ENCODE results near the gene ARSB. TPM values are rescaled to one million over a fixed set of nuclear protein-coding genes. Genes with fewer than 3 reads are reported as not detected.

Gene ARSB
- total RNA-seq, 2 experiments from 2014 or later: 10.5 to 11.1 TPM

DNA sequence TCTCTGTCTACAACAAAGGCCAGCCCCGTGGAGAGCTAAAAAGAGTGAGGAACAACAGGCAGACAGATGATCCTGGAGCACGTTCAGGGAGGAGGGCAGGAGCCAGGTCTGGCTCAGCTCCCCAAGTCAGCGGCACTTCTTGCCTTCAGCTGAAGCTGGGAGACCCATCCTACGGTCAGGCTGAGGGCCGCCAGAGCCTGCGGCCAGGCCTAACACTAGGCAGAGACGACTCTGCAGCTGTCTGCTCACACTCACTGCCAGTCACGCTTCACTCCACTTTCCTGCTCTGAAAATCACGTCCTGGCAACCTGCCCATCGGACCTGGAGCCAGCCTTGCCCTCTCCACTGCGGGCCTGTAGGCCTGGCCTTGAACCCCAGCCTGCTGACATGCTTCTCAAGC lies 175.7 kb downstream of the ARSB start:
- Mint-ChIP-seq H3K4me1 (no peaks in the 10 kb centered on the region), H3K9me3 (no peaks in the 10 kb centered on the region), H3K4me3 (no peak overlapping the region), H3K36me3 (ENCODE audit: low read depth) (peaks cover 3% of the 10 kb centered on the region), H3K27me3 (no peaks in the 10 kb centered on the region), H3K27ac (no peak overlapping the region)
- CTCF ChIA-PET: no interaction called here
- POLR2A ChIA-PET: no interaction called here
- no peak for DNase-seq

- DNase-seq: no peak
- H3K27ac Mint-ChIP-seq: no peak overlapping the region
- CTCF ChIA-PET: no interaction called here
- H3K9me3 Mint-ChIP-seq: no peaks in the 10 kb centered on the region
- no peak overlapping the region for H3K4me3 Mint-ChIP-seq
- POLR2A ChIA-PET: no interaction called here
- H3K4me1 Mint-ChIP-seq: no peaks in the 10 kb centered on the region
- no peaks in the 10 kb centered on the region for H3K27me3 Mint-ChIP-seq
- peaks cover 3% of the 10 kb centered on the region for H3K36me3 Mint-ChIP-seq (ENCODE audit: low read depth)
Observed at GRCh38 chr5:78808818-78809217, 176.3 kb downstream of the ARSB start.

DNA sequence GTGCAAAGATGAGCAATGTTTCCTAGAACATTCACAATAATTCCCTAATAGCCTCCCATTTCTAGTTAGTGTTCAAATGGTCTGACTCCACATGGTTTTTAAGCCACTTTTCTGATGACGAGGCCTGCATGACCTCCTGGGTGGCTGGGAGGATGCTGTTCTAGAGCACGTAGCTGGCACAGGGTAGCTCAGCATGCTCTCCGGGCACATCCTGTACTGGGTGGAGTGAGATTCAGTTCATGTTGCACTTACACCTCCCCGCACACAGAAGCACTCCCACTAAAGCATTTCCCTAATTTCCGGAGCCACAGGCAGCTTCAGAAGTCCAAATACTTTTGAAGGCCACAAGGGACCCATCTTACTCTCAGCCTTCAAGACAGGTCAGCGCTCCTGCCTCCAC lies 176.7 kb downstream of the ARSB start:
- H3K4me3 Mint-ChIP-seq: no peak overlapping the region
- no peaks in the 10 kb centered on the region for H3K4me1 Mint-ChIP-seq
- ChIA-PET CTCF (no interaction called here), POLR2A (no interaction called here)
- H3K36me3 Mint-ChIP-seq (ENCODE audit: low read depth): peaks cover 3% of the 10 kb centered on the region
- no peak overlapping the region for H3K27ac Mint-ChIP-seq
- no peaks in the 10 kb centered on the region for H3K27me3 Mint-ChIP-seq
- no peaks in the 10 kb centered on the region for H3K9me3 Mint-ChIP-seq
- no peak for DNase-seq

DNA sequence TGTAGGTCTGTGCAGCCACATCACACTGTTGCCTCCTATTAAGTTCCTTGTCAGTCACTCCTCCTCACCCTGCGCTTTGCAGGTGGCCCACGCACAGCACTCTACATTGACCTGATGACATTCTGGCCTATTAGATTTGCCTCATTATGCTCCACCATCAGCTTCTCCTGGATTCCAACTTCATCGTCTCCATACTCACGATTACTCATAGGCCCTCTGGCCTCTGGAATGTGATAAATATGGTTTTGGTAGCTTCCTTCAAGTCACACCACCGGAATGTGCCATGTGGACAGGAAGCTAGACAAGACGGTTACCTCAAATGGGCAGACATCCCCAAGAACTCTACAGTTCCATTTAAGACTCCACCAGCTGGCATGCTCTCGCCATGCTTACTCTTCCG lies 178.6 kb downstream of the ARSB start:
- H3K4me3 Mint-ChIP-seq: no peak overlapping the region
- peaks cover 3% of the 10 kb centered on the region for H3K9me3 Mint-ChIP-seq
- H3K36me3 Mint-ChIP-seq (ENCODE audit: low read depth): peaks cover 8% of the 10 kb centered on the region
- no peak for DNase-seq
- ChIA-PET POLR2A (no interaction called here), CTCF (no interaction called here)
- no peaks in the 10 kb centered on the region for H3K27me3 Mint-ChIP-seq
- H3K4me1 Mint-ChIP-seq: peaks cover 2% of the 10 kb centered on the region
- H3K27ac Mint-ChIP-seq: no peak overlapping the region

- no peaks in the 10 kb centered on the region for H3K27me3 Mint-ChIP-seq
- H3K4me3 Mint-ChIP-seq: no peak overlapping the region
- H3K4me1 Mint-ChIP-seq: peaks cover 2% of the 10 kb centered on the region
- no peak overlapping the region for H3K27ac Mint-ChIP-seq
- H3K36me3 Mint-ChIP-seq (ENCODE audit: low read depth): peaks cover 16% of the 10 kb centered on the region
- H3K9me3 Mint-ChIP-seq: peaks cover 8% of the 10 kb centered on the region
- DNase-seq: no peak
- ChIA-PET POLR2A (no interaction called here), CTCF (no interaction called here)
Observed at GRCh38 chr5:78805474-78806124, 179.5 kb downstream of the ARSB start.

- H3K4me1 Mint-ChIP-seq: peaks cover 2% of the 10 kb centered on the region
- H3K4me3 Mint-ChIP-seq: no peak overlapping the region
- ChIA-PET POLR2A (no interaction called here), CTCF (no interaction called here)
- H3K27ac Mint-ChIP-seq: no peak overlapping the region
- no peaks in the 10 kb centered on the region for H3K27me3 Mint-ChIP-seq
- H3K36me3 Mint-ChIP-seq (ENCODE audit: low read depth): peaks cover 17% of the 10 kb centered on the region
- H3K9me3 Mint-ChIP-seq: peaks cover 9% of the 10 kb centered on the region
- DNase-seq: no peak
Observed at GRCh38 chr5:78804995-78805394, 180.1 kb downstream of the ARSB start.

DNA sequence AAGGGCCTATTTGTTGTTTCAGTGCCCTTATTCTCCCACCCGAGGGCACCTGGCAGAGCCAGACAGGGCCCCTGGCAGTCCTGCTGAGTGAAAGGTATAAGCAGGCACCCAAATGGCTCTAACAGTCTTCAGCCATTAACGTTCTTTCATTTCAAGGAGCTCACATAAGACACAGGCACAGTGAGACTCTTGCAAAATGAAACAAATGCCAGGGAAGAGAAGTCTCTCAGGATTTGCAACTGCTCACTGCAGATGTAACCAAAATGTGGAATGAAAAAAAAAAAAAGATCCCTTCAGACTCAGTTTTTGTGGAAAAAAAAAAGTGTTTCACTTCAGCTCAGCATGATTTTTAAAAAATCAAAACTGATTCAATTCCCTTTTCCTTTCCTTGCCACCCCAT lies 181.2 kb downstream of the ARSB start:
- ChIA-PET CTCF (interaction anchor here (0.9 kb wide), 1 partner anchor 329 kb away, joined by 3 read pairs; no protein-coding TSS in a partner anchor), POLR2A (no interaction called here)
- peaks cover 23% of the 10 kb centered on the region for H3K36me3 Mint-ChIP-seq (ENCODE audit: low read depth)

GRCh38 chr5:78803353-78803752 lies 181.8 kb downstream of the ARSB start:
- Mint-ChIP-seq H3K27ac (no peak overlapping the region), H3K4me3 (no peak overlapping the region), H3K9me3 (peaks cover 9% of the 10 kb centered on the region), H3K4me1 (peaks cover 2% of the 10 kb centered on the region), H3K36me3 (ENCODE audit: low read depth) (peaks cover 23% of the 10 kb centered on the region), H3K27me3 (no peaks in the 10 kb centered on the region)
- DNase-seq: no peak
- ChIA-PET POLR2A (no interaction called here), CTCF (no interaction called here)

More for the DNA sequence above, 181.2 kb downstream of the ARSB start:
- H3K9me3 Mint-ChIP-seq: peaks cover 9% of the 10 kb centered on the region
- H3K4me3 Mint-ChIP-seq: no peak overlapping the region
- DNase-seq: no peak
- H3K27me3 Mint-ChIP-seq: no peaks in the 10 kb centered on the region
- H3K27ac Mint-ChIP-seq: no peak overlapping the region
- peaks cover 2% of the 10 kb centered on the region for H3K4me1 Mint-ChIP-seq

DNA sequence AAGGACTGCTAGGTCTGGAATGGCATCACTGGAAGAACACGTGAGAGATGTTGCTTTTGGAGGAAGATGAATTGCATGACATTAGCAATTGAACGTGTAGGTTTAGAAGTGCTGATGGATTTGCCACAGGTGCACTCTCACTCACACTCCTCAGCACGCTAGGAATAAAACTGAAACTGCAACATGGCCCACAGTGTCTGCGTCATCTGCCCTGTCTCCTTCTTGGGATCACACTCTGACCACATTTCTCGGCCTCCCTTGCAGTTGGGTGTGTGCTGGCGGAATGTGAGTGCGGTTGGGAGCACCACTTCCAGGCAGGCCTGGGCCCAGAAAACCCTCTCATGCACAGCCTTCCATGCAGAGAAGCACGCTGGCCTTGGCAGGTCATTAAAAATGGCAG lies 183.7 kb downstream of the ARSB start:
- H3K9me3 Mint-ChIP-seq: peaks cover 9% of the 10 kb centered on the region
- H3K4me1 Mint-ChIP-seq: peaks cover 6% of the 10 kb centered on the region
- no peaks in the 10 kb centered on the region for H3K27me3 Mint-ChIP-seq
- H3K4me3 Mint-ChIP-seq: no peak overlapping the region
- peak; percentile 18 for DNase-seq
- CTCF ChIA-PET: no interaction called here
- POLR2A ChIA-PET: no interaction called here
- no peak overlapping the region for H3K27ac Mint-ChIP-seq
- peaks cover 25% of the 10 kb centered on the region for H3K36me3 Mint-ChIP-seq (ENCODE audit: low read depth)

GRCh38 chr5:78799266-78800017 lies 185.7 kb downstream of the ARSB start:
- Mint-ChIP-seq H3K4me3 (no peak overlapping the region), H3K4me1 (peaks cover 15% of the 10 kb centered on the region), H3K9me3 (peaks cover 9% of the 10 kb centered on the region), H3K27ac (no peak overlapping the region), H3K27me3 (no peaks in the 10 kb centered on the region), H3K36me3 (ENCODE audit: low read depth) (peaks cover 25% of the 10 kb centered on the region)
- DNase-seq: no peak
- CTCF ChIA-PET: no interaction called here
- POLR2A ChIA-PET: no interaction called here

GRCh38 chr5:78798673-78799029 lies 186.5 kb downstream of the ARSB start:
- Mint-ChIP-seq H3K4me3 (no peak overlapping the region), H3K27ac (no peak overlapping the region), H3K4me1 (peaks cover 15% of the 10 kb centered on the region), H3K27me3 (no peaks in the 10 kb centered on the region), H3K36me3 (ENCODE audit: low read depth) (peaks cover 25% of the 10 kb centered on the region), H3K9me3 (peaks cover 9% of the 10 kb centered on the region)
- ChIA-PET POLR2A (no interaction called here), CTCF (no interaction called here)
- no peak for DNase-seq

- Mint-ChIP-seq H3K9me3 (peaks cover 9% of the 10 kb centered on the region), H3K4me3 (no peak overlapping the region), H3K4me1 (peaks cover 15% of the 10 kb centered on the region), H3K36me3 (ENCODE audit: low read depth) (peaks cover 25% of the 10 kb centered on the region), H3K27ac (no peak overlapping the region), H3K27me3 (no peaks in the 10 kb centered on the region)
- POLR2A ChIA-PET: no interaction called here
- no peak for DNase-seq
- CTCF ChIA-PET: no interaction called here
Observed at GRCh38 chr5:78797936-78798672, 187.0 kb downstream of the ARSB start.

DNA sequence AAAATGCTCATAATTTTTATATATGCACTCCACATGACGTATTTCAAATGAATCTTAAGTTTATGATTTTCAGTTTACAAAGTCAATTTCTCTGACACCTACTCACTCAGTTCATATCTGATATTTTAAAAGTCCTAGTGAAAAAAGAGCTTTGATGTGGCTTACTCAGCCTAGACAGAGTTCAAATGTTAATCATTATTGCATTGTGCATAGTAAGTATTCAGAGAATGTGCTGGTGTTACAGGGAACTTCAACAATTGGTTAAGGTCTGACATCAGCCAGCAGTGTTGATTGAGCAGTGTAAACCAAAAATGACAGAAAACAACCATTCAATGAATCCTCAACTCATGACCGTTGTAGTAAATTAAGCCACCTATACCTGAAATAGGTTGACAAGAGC lies 189.4 kb downstream of the ARSB start:
- no peak for DNase-seq
- POLR2A ChIA-PET: no interaction called here
- CTCF ChIA-PET: no interaction called here
- H3K4me3 Mint-ChIP-seq: no peak overlapping the region
- H3K27me3 Mint-ChIP-seq: no peaks in the 10 kb centered on the region
- H3K9me3 Mint-ChIP-seq: peaks cover 2% of the 10 kb centered on the region
- no peak overlapping the region for H3K27ac Mint-ChIP-seq
- peaks cover 13% of the 10 kb centered on the region for H3K36me3 Mint-ChIP-seq (ENCODE audit: low read depth)
- H3K4me1 Mint-ChIP-seq: peaks cover 13% of the 10 kb centered on the region

Measured in activated CD4-positive, alpha-beta memory T cell treated with anti-CD3 and anti-CD28 coated beads, Interleukin-2, amount 10 ng/mL, durations not matched to agents 7 days and 5 days (primary cell).